Measurements from ENCODE around the gene AKR1C2. TPM values are rescaled to one million over a fixed set of nuclear protein-coding genes. Genes with fewer than 3 reads are reported as not detected.
"Not testable (repeated sequence)": the region's sequence is repeated elsewhere in the genome, so short reads cannot be mapped to it uniquely, and the experiment has no call there.

Gene AKR1C2
- total RNA-seq (not detected), polyA plus RNA-seq (not detected)

- peaks cover 0 to 16% (median 7%) of the 10 kb centered on the region in 8 donors for H3K9me3 Mint-ChIP-seq
- H3K4me3 Mint-ChIP-seq; H3K27ac Mint-ChIP-seq; H3K36me3 ChIP-seq (ENCODE audit: insufficient read depth, low read length); H3K27me3 ChIP-seq (ENCODE audit: insufficient read depth, low read length); intact Hi-C loops (cut with micrococcal nuclease); POLR2A ChIA-PET (ENCODE audit: partially characterized antibody); H3K4me1 ChIP-seq (ENCODE audit: insufficient read depth, low read length); DNase-seq; H3K27ac ChIP-seq (ENCODE audit: low read depth, low read length); H3K27me3 Mint-ChIP-seq; H3K4me3 ChIP-seq (ENCODE audit: low read length in 2 of 2); H3K9me3 ChIP-seq (ENCODE audit: control insufficient read depth in 1 of 2, low read length in 2 of 2); H3K4me1 Mint-ChIP-seq; CTCF ChIA-PET (ENCODE audit: partially characterized antibody); H3K36me3 Mint-ChIP-seq: not testable (repeated sequence)
Measured at GRCh38 chr10:5003127-5004029, at the start of gene AKR1C2. AKR1C2 (minus strand) TSS chr10:5003857; CDS start chr10:5003835, 22 bp downstream.

- CTCF ChIA-PET (ENCODE audit: partially characterized antibody); H3K27me3 ChIP-seq (ENCODE audit: insufficient read depth, low read length); H3K4me1 Mint-ChIP-seq: not testable (repeated sequence)
Measured at GRCh38 chr10:5052951-5053500, 49.4 kb upstream of the AKR1C2 start.

GRCh38 chr10:5047912-5048628 is 44.4 kb upstream of the AKR1C2 start:
- DNase-seq: no peak
- H3K4me1 Mint-ChIP-seq: no peaks in the 10 kb centered on the region
- H3K36me3 Mint-ChIP-seq: no peaks in the 10 kb centered on the region
- no peak overlapping the region for H3K4me3 Mint-ChIP-seq
- intact Hi-C loops (cut with micrococcal nuclease): no loop called here
- Histone ChIP-seq H3K27me3 (ENCODE audit: insufficient read depth, low read length) (no peaks in the 10 kb centered on the region), H3K4me3 (ENCODE audit: low read length in 2 of 2) (no peak overlapping the region), H3K36me3 (ENCODE audit: insufficient read depth, low read length) (no peaks in the 10 kb centered on the region), H3K27ac (ENCODE audit: low read depth, low read length) (no peak overlapping the region), H3K9me3 (ENCODE audit: control insufficient read depth in 1 of 2, low read length in 2 of 2) (no peaks in the 10 kb centered on the region), H3K4me1 (ENCODE audit: insufficient read depth, low read length) (no peaks in the 10 kb centered on the region)
- H3K27me3 Mint-ChIP-seq: peaks cover 0 to 2% of the 10 kb centered on the region in 2 donors
- ChIA-PET CTCF (ENCODE audit: partially characterized antibody) (no interaction called here), POLR2A (ENCODE audit: partially characterized antibody) (no interaction called here)
- peaks cover 0 to 2% (median 0%) of the 10 kb centered on the region in 8 donors for H3K9me3 Mint-ChIP-seq
- no peak overlapping the region for H3K27ac Mint-ChIP-seq

More at GRCh38 chr10:5052951-5053500, 49.4 kb upstream of the AKR1C2 start:
- H3K4me3 ChIP-seq (ENCODE audit: low read length in 2 of 2); H3K27me3 Mint-ChIP-seq; H3K4me3 Mint-ChIP-seq; H3K27ac Mint-ChIP-seq; H3K9me3 Mint-ChIP-seq; H3K36me3 Mint-ChIP-seq; DNase-seq; H3K4me1 ChIP-seq (ENCODE audit: insufficient read depth, low read length); H3K9me3 ChIP-seq (ENCODE audit: control insufficient read depth in 1 of 2, low read length in 2 of 2); POLR2A ChIA-PET (ENCODE audit: partially characterized antibody); H3K36me3 ChIP-seq (ENCODE audit: insufficient read depth, low read length); H3K27ac ChIP-seq (ENCODE audit: low read depth, low read length); intact Hi-C loops (cut with micrococcal nuclease): not testable (repeated sequence)

- CTCF ChIA-PET (ENCODE audit: partially characterized antibody): not testable (repeated sequence)
Measured at GRCh38 chr10:5047055-5047454, 43.4 kb upstream of the AKR1C2 start.

GRCh38 chr10:5046410-5046809 is 42.8 kb upstream of the AKR1C2 start:
- peaks cover 0 to 4% (median under 1%) of the 10 kb centered on the region in 4 donors for H3K4me1 Mint-ChIP-seq
- CTCF ChIA-PET (ENCODE audit: partially characterized antibody): no interaction called here
- intact Hi-C loops (cut with micrococcal nuclease): no loop called here
- H3K4me3 ChIP-seq (ENCODE audit: low read length in 2 of 2): no peak overlapping the region
- H3K4me1 ChIP-seq (ENCODE audit: insufficient read depth, low read length): no peaks in the 10 kb centered on the region
- H3K4me3 Mint-ChIP-seq: no peak overlapping the region
- no peak overlapping the region for H3K27ac Mint-ChIP-seq
- H3K36me3 ChIP-seq (ENCODE audit: insufficient read depth, low read length): no peaks in the 10 kb centered on the region
- H3K9me3 ChIP-seq (ENCODE audit: control insufficient read depth in 1 of 2, low read length in 2 of 2): no peaks in the 10 kb centered on the region
- H3K27me3 Mint-ChIP-seq: no peaks in the 10 kb centered on the region
- no peak overlapping the region for H3K27ac ChIP-seq (ENCODE audit: low read depth, low read length)
- no peaks in the 10 kb centered on the region for H3K27me3 ChIP-seq (ENCODE audit: insufficient read depth, low read length)
- DNase-seq: no peak
- H3K36me3 Mint-ChIP-seq: no peaks in the 10 kb centered on the region
- POLR2A ChIA-PET (ENCODE audit: partially characterized antibody): no interaction called here
- H3K9me3 Mint-ChIP-seq: no peaks in the 10 kb centered on the region

More at GRCh38 chr10:5047055-5047454, 43.4 kb upstream of the AKR1C2 start:
- H3K27me3 ChIP-seq (ENCODE audit: insufficient read depth, low read length); H3K27ac ChIP-seq (ENCODE audit: low read depth, low read length); H3K9me3 ChIP-seq (ENCODE audit: control insufficient read depth in 1 of 2, low read length in 2 of 2); H3K4me1 ChIP-seq (ENCODE audit: insufficient read depth, low read length); H3K4me3 Mint-ChIP-seq; H3K4me1 Mint-ChIP-seq; POLR2A ChIA-PET (ENCODE audit: partially characterized antibody); H3K36me3 ChIP-seq (ENCODE audit: insufficient read depth, low read length); H3K9me3 Mint-ChIP-seq; DNase-seq; H3K27me3 Mint-ChIP-seq; H3K27ac Mint-ChIP-seq; H3K36me3 Mint-ChIP-seq; intact Hi-C loops (cut with micrococcal nuclease); H3K4me3 ChIP-seq (ENCODE audit: low read length in 2 of 2): not testable (repeated sequence)

GRCh38 chr10:5045095-5045494 is 41.4 kb upstream of the AKR1C2 start:
- Mint-ChIP-seq H3K4me1 (peaks cover 2 to 9% (median 6%) of the 10 kb centered on the region in 4 donors), H3K27me3 (peaks cover 0 to under 1% of the 10 kb centered on the region in 2 donors), H3K4me3 (no peak overlapping the region), H3K9me3 (no peaks in the 10 kb centered on the region), H3K36me3 (no peaks in the 10 kb centered on the region), H3K27ac (no peak overlapping the region)
- no peaks in the 10 kb centered on the region for H3K9me3 ChIP-seq (ENCODE audit: control insufficient read depth in 1 of 2, low read length in 2 of 2)
- ChIA-PET CTCF (ENCODE audit: partially characterized antibody) (no interaction called here), POLR2A (ENCODE audit: partially characterized antibody) (no interaction called here)
- no peak overlapping the region for H3K4me3 ChIP-seq (ENCODE audit: low read length in 2 of 2)
- no peaks in the 10 kb centered on the region for H3K27me3 ChIP-seq (ENCODE audit: insufficient read depth, low read length)
- no peaks in the 10 kb centered on the region for H3K36me3 ChIP-seq (ENCODE audit: insufficient read depth, low read length)
- H3K27ac ChIP-seq (ENCODE audit: low read depth, low read length): no peak overlapping the region
- no peak for DNase-seq
- intact Hi-C loops (cut with micrococcal nuclease): no loop called here
- no peaks in the 10 kb centered on the region for H3K4me1 ChIP-seq (ENCODE audit: insufficient read depth, low read length)

GRCh38 chr10:5043716-5044115 is 40.1 kb upstream of the AKR1C2 start:
- DNase-seq: no peak
- H3K4me3 ChIP-seq (ENCODE audit: low read length in 2 of 2): no peak overlapping the region
- Mint-ChIP-seq H3K36me3 (no peaks in the 10 kb centered on the region), H3K27me3 (peaks cover 0 to 1% of the 10 kb centered on the region in 2 donors), H3K4me1 (peaks cover 2 to 9% (median 6%) of the 10 kb centered on the region in 4 donors), H3K4me3 (no peak overlapping the region), H3K9me3 (no peaks in the 10 kb centered on the region), H3K27ac (no peak overlapping the region)
- H3K36me3 ChIP-seq (ENCODE audit: insufficient read depth, low read length): no peaks in the 10 kb centered on the region
- intact Hi-C loops (cut with micrococcal nuclease): no loop called here
- no peaks in the 10 kb centered on the region for H3K4me1 ChIP-seq (ENCODE audit: insufficient read depth, low read length)
- ChIA-PET POLR2A (ENCODE audit: partially characterized antibody) (no interaction called here), CTCF (ENCODE audit: partially characterized antibody) (no interaction called here)
- no peaks in the 10 kb centered on the region for H3K27me3 ChIP-seq (ENCODE audit: insufficient read depth, low read length)
- H3K9me3 ChIP-seq (ENCODE audit: control insufficient read depth in 1 of 2, low read length in 2 of 2): no peaks in the 10 kb centered on the region
- H3K27ac ChIP-seq (ENCODE audit: low read depth, low read length): no peak overlapping the region
